Stimulated activated CD8-positive, alpha-beta memory T cell treated with anti-CD3 and anti-CD28 coated beads, Interleukin-4, amount 100 ng/mL, for 48 hours (primary cell): ENCODE measurements around the gene KDM6B.
"Not testable (repeated sequence)": the region's sequence is repeated elsewhere in the genome, so short reads cannot be mapped to it uniquely, and the experiment has no call there.

Source experiments
- DNase-seq: peaks from one replicate; pipeline ENCODE4 v3.0.0-alpha.2; 2020

KDM6B gene, protein sequence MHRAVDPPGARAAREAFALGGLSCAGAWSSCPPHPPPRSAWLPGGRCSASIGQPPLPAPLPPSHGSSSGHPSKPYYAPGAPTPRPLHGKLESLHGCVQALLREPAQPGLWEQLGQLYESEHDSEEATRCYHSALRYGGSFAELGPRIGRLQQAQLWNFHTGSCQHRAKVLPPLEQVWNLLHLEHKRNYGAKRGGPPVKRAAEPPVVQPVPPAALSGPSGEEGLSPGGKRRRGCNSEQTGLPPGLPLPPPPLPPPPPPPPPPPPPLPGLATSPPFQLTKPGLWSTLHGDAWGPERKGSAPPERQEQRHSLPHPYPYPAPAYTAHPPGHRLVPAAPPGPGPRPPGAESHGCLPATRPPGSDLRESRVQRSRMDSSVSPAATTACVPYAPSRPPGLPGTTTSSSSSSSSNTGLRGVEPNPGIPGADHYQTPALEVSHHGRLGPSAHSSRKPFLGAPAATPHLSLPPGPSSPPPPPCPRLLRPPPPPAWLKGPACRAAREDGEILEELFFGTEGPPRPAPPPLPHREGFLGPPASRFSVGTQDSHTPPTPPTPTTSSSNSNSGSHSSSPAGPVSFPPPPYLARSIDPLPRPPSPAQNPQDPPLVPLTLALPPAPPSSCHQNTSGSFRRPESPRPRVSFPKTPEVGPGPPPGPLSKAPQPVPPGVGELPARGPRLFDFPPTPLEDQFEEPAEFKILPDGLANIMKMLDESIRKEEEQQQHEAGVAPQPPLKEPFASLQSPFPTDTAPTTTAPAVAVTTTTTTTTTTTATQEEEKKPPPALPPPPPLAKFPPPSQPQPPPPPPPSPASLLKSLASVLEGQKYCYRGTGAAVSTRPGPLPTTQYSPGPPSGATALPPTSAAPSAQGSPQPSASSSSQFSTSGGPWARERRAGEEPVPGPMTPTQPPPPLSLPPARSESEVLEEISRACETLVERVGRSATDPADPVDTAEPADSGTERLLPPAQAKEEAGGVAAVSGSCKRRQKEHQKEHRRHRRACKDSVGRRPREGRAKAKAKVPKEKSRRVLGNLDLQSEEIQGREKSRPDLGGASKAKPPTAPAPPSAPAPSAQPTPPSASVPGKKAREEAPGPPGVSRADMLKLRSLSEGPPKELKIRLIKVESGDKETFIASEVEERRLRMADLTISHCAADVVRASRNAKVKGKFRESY (N-terminal part only)

DNA sequence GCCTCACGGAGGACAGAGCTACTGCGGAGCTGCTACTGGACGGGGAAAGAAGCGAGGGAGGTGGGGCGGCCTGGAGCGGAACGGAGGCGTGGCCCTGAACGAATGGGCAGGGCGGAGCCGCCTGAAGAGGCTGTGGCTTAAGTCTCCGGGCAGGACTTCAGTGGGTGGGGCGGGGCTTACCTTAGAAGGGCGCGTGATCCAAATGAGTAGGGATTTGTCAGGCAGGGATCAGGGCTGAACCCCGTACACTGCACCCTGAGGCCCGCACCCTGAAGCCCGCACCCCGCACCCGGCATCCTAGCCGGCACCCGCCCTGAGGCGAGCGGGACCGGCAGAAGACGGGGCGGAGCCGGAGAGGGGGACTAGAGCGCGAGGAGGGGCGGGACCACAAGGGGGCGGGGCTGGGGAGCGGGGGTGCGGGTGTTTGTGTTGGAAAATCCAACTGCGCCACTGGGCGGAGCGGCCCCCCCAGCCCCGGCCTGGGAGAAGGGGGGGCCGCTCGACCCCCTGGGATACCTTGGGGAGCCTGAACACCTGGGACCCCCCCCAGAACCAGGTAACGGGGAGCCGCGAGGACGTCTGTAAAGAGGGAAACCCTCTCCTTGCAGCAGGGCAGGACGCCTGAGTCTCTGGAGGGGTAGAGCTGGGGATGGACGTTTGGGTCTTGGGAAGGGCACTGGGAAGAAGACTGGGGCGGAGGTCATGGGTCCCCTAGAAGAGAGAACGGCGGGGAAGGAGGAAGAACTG is at the start of gene KDM6B:
KDM6B (plus strand) TSS at position 423 of the 747 bp plus-strand sequence. CDS start 11,338 bp downstream, outside the sequence.
- DNase-seq = peak; percentile 91

DNA sequence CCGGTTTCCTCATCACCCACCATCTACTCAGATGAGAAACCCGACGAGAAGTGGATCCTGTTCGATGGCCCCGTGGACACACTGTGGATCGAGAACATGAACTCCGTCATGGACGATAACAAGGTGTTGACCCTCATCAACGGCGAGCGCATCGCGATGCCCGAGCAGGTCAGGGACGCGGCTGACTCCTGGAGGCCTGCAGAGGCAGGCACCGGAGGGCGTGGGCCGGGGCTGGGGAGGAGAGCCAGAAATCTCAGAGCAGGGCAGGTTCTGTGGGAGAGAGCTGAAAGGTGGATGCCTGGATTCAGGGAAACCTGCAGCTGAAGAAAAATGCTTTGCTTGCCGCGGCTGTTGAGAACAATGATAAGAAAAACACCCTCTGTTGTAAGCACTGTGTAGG is 47.2 kb upstream of the KDM6B start:
- DNase-seq = no peak

DNA sequence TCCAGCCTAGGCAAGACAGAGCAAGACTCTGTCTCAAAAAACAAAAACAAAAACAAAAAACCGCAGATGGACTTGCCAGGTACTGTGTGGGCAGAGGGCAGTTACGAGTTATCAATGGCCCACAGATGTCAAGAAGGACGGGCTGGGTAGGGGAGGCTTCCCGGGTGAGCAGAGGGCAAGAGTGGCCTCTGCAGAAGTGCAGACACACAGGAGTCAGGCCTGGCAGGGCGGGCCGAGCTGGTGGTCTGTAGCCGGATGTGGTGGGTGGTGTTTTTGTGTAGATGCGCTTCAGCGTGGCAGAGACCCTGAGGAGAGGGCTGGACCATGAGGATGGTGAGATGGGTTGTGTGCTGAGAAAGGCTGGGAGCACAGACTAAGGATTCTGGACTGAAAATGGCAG is 44.9 kb upstream of the KDM6B start:
- DNase-seq = no peak

DNA sequence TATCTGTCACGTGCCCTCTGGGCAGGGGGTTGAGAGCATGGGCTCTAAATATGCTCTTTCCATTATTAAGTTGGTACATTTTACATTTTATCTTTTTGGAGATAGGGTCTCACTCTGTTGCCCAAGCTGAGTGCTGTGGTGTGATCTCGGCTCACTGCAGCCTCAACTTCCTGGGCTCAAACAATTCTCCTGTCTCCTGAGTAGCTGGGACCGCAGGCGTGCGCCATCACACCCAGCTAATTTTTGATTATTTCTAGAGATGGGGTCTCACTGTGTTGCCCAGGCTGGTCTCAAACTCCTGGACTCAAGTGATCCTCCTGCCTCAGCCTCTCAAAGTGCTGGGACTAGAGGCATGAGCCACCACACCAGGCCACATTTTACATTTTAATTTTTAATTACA is 43.9 kb upstream of the KDM6B start:
- no peak for DNase-seq

DNA sequence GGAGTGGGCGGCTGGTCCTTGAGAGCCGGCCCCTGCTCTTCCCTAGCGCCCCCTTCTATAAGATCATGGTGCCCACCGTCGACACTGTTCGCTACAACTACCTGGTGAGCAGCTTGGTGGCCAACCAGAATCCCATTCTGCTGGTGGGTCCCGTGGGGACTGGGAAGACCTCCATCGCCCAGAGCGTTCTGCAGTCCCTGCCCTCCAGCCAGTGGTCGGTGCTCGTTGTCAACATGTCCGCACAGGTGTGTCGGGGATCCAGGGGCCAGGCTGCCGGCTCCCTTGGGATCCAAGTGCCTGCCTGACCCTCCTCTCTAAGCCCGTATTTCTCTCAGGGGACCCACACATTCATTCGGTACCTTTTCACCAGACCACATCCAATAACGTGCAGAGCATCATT is 41.4 kb upstream of the KDM6B start:
- no peak for DNase-seq

DNA sequence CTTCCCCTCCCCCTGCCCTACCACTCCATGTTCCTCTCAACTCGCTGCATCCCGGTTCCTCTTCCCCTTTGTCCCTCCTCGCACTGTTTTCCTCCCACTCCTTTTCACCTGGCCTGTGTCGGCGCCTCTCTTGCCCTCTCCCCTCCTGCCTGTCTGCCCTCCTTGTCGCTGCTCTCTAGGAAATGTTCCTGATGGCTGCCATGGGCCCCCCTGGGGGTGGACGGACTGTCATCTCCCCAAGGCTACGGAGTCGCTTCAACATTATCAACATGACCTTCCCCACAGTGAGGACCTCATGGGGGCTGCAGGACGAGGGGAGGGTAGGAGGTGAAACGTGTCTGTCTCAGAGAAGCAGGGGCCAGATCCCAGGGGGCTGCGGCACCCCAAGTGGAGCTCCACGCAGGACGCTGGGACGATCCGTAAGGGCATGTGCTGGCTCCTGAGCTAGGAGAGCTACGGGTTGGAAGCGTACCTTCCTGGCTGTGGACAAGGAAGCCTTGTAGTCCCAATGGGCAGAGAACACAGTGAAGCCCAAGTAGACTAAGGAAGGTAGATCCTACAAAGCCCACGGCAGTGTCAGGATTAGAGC is 39.8 kb upstream of the KDM6B start:
- no peak for DNase-seq

DNA sequence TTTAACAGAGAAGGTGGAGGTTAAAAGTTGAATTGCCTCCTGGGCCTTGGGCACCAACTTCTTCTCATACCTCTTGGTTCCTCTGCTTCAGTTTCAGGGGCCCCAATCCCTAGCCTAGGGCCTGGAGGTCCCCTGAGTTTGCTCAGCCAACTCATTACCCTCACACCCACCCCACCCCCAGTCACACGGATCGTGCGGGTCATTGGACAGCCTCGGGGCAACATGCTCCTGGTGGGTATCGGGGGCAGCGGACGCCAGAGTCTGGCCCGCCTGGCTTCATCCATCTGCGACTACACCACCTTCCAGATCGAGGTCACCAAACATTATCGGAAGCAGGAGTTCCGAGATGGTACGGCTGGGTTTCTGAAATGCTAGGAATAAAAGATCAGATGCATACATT is 36.0 kb upstream of the KDM6B start:
- no peak for DNase-seq

DNA sequence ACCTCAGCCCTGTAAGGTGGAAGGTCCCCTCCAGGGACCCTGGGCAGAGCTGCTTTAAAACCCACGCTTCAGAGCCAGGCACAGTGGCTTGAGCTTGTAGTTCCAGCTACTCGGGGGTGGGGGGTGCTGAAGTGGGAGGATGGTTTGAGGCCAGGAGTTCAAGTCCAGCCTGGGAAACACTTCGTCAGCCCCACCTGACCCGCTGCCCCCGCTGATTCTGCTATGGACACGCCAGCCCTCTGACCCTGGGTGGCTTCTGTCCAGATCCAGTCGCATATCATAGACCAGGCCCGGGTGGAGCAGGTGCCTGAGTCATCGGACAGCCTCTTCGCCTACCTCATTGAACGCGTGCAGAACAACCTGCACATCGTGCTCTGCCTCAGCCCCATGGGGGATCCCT is 35.2 kb upstream of the KDM6B start:
- no peak for DNase-seq

DNA sequence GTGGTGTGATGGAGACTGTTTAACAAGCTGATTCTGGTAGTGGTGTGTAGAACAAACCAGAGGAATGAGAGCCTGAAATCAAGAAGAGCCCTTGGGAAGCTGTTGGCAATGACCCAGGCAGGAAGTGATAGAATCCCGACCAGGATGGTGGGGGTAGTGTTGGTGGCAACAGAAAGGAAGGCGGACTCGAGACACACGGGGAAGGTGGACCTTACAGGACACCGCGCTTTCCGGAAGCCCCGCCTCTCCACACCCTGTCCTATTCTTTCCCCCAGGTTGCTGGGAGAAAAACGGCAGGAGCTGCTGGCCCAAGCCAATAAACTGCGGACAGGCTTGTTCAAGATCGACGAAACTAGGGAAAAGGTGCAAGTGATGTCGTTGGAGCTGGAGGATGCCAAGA is 30.0 kb upstream of the KDM6B start:
- DNase-seq = no peak

DNA sequence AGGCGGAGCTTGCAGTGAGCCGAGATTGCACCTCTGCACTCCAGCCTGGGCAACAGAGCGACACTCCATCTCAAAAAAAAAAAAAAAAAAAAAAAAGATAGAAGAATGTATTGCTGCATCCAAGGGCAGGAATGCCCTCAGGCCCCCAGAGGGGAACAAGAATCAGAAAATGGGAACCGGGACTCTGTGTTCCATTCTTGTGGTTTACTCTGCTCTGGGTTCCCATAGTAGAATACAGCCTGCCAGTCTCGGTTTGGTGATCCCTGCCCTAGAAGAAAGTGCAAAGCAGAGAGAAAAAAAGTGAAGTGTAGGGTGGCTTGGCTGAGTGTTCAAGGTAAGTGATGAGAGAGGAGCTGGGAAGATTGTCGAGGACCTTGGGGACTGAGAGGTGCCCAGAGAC is 27.4 kb upstream of the KDM6B start:
- no peak for DNase-seq

DNA sequence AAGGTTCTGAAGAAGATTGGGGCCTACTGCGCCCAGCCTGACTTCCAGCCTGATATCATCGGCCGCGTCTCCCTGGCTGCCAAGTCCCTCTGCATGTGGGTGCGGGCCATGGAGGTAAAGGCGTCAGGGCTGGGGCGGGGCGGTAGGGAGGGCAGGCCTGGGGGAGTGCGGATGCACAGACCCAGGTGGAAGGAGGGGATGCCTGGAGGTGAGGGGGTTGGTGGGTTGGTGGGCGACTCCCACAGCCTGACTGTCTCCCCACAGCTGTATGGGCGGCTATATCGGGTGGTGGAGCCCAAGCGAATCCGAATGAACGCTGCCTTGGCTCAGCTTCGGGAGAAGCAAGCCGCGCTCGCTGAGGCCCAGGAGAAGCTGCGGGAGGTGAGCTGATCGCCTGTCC is 26.8 kb upstream of the KDM6B start:
- no peak for DNase-seq

DNA sequence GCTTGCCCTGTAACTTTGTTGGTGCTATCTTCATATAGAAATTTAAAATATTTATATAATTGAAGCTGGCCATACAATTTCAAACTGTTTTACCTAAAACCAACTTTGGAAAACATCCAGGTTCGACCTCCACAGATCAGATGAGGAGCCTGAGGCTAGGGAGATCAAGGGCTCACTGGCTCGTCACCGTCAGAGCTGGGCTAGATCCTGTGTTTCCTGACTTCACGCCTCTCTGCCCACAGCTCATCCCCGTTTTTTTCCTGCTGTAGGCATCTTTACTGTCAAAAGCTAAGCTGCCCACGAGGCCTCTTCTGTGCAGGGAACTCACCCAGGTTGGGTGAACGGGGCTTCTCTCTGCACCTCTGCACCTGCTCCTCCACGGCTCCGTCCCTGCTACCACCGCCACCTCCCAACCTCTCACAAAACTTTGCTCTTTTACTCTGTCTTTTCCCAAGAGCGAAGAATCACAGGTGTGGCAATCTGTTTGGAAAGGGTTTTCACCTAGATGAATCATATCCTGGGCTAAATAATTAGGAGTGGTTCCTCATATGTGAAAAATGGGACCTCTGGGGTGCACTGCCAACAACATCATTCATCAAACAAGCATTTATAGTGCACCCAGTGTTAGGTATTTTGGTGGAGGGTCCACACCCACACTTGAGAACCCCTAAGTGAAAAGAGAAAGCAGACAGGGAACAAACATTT is 24.8 kb upstream of the KDM6B start:
- DNase-seq = no peak

DNA sequence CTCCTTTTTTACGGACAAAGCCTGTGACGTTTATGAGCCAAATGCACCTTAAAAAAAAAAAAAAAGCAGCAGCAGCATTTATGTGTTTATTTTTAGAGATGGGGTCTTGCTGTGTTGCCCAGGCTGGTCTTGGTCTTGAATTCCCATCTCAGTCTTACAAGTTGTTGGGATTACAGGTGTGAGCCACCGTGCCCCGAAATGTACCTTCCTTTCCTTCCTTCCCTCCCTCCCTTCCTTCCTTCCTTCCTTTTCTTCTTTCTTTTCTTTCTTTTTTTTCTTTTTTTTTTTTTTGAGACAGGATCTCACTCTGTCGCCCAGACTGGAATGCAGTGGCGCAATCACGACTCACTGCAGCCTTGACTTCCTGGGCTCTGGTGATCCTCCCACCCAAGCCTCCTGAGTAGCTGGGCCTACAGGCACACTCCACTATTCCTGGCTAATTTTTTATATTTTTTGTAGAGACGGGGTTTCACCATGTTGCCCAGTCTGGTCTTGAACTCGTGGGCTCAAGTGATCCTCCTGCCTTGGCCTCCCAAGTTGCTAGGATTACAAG is 24.1 kb upstream of the KDM6B start:
- not testable (repeated sequence) for DNase-seq

DNA sequence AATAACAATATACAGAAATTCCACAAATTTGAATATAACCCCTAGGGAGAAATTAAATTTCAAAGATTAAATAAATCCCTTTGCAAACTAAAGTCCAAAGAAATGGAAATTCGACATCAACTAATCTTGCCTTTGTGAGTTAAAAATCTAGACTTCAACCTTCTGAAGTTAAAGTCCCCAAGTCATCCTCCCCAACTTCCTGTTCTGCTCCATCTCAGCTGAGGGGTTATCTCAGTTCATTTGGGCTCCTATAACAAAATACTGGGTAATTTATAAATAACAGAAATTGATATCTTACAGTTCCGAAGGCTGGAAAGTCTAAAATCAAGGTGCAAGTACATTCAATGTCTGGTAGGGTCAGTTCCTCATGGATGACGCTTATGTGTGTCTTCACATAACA is 22.8 kb upstream of the KDM6B start:
- no peak for DNase-seq

DNA sequence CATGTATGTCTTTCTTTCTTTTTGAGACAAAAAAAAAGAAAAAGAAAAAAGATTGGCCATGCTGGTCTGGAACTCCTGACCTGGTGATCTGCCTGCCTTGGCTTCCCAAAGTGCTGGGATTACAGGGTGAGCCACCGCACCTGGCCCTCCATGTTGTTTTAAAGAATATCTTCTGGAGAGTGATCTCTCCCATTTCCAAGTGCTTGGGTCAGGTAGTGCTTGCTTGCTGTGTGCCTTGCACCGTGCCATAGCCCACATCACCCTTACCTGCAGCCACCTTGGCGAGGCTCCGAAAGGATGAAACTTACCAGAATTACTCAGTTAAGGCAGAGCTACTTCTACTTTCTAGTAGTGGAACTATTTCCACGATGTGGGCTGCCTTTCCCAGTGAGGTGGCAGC is 19.0 kb upstream of the KDM6B start:
- no peak for DNase-seq

DNA sequence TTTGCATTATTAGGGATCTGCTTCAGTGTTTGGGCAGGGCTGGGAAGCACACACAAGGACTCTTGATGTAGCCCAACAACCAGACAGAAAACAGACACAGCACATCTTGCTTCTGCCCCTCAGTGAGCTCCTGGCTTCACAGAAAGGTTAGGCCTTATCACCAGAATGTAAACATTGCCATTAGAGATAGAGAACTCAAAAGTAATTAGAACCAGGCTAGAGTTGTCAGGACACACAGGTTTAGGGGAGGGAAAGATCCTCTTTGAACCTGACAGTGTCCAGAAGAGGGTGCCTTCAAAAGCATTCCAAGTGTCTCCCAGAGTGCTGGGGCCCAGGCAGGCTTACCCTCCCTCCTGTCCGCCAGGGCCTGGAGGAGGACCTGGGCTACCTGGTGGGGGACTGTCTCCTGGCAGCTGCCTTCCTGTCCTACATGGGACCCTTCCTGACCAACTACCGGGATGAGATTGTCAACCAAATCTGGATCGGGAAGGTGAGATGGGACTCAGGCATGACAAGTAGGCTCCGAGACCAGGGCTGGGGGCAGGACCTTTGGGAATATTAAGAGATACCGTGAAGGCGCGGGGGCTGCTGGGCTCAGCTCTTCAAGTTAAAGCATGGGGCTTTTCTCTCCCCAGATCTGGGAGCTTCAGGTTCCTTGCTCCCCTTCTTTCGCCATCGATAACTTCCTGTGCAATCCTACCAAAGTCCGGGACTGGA is 16.9 kb upstream of the KDM6B start:
- no peak for DNase-seq

DNA sequence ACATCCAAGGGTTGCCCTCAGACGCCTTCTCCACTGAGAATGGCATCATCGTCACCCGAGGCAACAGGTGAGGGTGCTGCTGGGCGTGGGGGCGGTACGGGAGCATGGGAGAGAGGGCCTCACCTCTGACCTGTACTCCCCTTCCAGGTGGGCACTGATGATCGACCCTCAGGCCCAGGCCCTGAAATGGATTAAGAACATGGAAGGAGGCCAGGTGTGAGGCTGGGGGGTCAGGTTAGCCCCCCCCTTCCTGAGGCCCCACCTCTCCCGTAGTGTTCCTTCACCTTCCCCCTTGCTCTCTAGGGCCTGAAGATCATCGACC is 16.4 kb upstream of the KDM6B start:
- no peak for DNase-seq

DNA sequence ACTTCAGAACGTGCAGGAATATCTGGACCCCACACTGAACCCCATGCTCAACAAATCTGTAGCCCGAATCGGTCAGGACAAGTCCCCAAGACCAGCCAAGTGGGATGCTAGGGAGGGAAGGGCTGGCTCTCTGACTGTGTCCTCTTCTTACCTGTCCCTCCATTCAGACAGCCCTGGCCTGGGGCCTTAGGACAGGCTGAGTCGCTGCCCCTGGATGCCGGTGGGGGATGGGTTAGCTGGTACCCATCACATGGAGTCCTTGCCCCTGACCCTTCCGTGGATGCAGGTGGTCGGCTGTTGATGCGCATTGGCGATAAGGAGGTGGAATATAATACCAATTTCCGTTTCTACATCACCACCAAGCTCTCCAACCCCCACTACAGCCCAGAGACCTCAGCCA is 16.0 kb upstream of the KDM6B start:
- no peak for DNase-seq

DNA sequence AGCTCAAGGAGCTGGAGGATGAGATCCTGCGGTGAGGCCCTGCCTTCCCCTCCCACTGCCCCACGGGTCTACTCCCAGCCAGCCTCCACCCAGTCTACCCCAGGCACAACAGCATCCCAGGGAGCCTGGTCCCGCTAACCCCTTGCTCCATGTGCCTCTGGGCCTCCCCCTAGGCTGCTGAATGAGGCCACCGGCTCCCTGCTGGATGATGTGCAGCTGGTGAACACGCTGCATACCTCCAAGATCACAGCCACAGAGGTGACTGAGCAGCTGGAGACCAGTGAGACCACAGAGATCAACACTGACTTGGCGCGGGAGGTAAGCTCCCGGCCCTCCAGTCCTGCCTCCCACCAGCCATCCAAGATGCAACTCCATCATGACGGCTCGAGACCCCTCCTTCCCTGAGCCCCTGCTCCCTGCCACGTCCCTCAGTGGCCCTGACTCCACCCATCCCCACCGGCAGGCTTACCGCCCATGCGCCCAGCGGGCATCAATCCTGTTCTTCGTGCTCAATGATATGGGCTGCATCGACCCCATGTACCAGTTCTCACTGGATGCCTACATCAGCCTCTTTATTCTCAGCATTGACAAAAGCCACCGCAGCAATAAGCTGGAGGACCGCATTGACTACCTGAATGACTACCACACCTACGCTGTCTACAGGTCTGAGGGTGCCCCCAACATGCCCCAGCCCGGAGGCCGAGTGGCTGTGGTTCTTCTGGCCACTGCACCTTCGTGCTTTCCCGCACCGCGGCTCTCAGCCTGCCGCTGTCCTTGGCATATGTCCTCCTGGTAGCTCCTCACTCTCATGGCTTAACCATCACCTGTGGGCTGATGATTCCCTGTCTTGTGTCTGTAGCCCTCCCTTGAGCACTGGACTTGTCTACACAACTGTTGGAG is 15.0 kb upstream of the KDM6B start:
- no peak for DNase-seq

DNA sequence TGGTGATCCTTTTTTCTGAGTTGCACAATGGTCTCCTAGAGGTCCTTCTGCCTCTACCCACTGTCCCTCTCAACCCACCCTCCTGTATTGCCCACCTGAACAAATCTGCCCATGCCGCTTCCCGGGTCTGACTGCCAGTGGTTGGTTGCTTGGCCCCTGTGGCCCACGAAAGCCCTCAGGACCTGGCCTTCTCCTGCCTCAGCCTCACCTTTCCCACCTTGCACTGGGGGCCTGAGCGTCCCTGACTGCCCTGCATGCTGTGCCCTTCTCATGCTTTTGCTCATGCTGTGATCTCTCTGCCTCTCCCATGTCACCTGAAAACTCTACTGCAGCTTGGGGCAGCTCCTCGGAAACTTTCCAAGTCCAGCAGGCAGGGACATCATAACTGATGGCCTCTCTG is 13.8 kb upstream of the KDM6B start:
- no peak for DNase-seq
